HG03025 (cell line): ENCODE measurements around the gene MTFMT.
"Not testable (repeated sequence)": the region's sequence is repeated elsewhere in the genome, so short reads cannot be mapped to it uniquely, and the experiment has no call there.

Experiments used
- ATAC-seq: cut with Tn5 transposase; IDR thresholded peaks from one replicate; pipeline ENCODE4 v1.9.1; 2021; ENCODE audit warnings: mild to moderate bottlenecking, moderate library complexity; ENCODE audit not compliant: unreplicated experiment, low FRiP score

MTFMT gene

GRCh38 chr15:65028921-65029735 lies at the start of gene MTFMT:
MTFMT (minus strand) TSS chr15:65029639; CDS start chr15:65029613, 26 bp downstream.
- no peak for ATAC-seq

GRCh38 chr15:65077981-65078352 lies 48.5 kb upstream of the MTFMT start:
- no peak for ATAC-seq

GRCh38 chr15:65077291-65077980 lies 48.0 kb upstream of the MTFMT start:
- no peak for ATAC-seq

- no peak for ATAC-seq
Observed at GRCh38 chr15:65076486-65077290, 47.2 kb upstream of the MTFMT start, which contains the start of gene KBTBD13. KBTBD13 (plus strand) TSS chr15:65076746; CDS start chr15:65076816, 70 bp downstream.

- not testable (repeated sequence) for ATAC-seq
Observed at GRCh38 chr15:65075607-65076395, 46.4 kb upstream of the MTFMT start.

- ATAC-seq, result not testable (repeated sequence)
Observed at GRCh38 chr15:65074946-65075345, 45.5 kb upstream of the MTFMT start.

- ATAC-seq, result no peak
Observed at GRCh38 chr15:65072617-65073016, 43.2 kb upstream of the MTFMT start.

- no peak for ATAC-seq
Observed at GRCh38 chr15:65072027-65072426, 42.6 kb upstream of the MTFMT start.

GRCh38 chr15:65071381-65071811 lies 42.0 kb upstream of the MTFMT start:
- ATAC-seq, result no peak

GRCh38 chr15:65069779-65070546 lies 40.5 kb upstream of the MTFMT start:
- ATAC-seq, result no peak

GRCh38 chr15:65069179-65069578 lies 39.7 kb upstream of the MTFMT start:
- ATAC-seq, result no peak

GRCh38 chr15:65068403-65068788 lies 39.0 kb upstream of the MTFMT start:
- ATAC-seq, result no peak

GRCh38 chr15:65067645-65068402 lies 38.4 kb upstream of the MTFMT start, which contains the start of gene RASL12:
RASL12 (minus strand) TSS chr15:65067991; CDS start chr15:65067835, 156 bp downstream.
- no peak for ATAC-seq

- ATAC-seq, result no peak
Observed at GRCh38 chr15:65067317-65067644, 37.8 kb upstream of the MTFMT start.

- no peak for ATAC-seq
Observed at GRCh38 chr15:65066635-65067316, 37.3 kb upstream of the MTFMT start.

- no peak for ATAC-seq
Observed at GRCh38 chr15:65066001-65066634, 36.7 kb upstream of the MTFMT start.

GRCh38 chr15:65062726-65063125 lies 33.3 kb upstream of the MTFMT start:
- no peak for ATAC-seq

GRCh38 chr15:65062061-65062460 lies 32.6 kb upstream of the MTFMT start:
- no peak for ATAC-seq
